Natural killer cell (primary cell): Measurements from ENCODE around the gene SLC2A11. TPM values are rescaled to one million over a fixed set of nuclear protein-coding genes. Genes with fewer than 3 reads are reported as not detected.

ENCODE experiments used
- ATAC-seq, 3 donors: fragments of 150-1000 bp in 2 of 3; fragments of 200-7000 bp in 1 of 3; cut with Tn5 transposase; 1 replicate in 1 of 3; 2 replicates in 2 of 3; pipeline ENCODE4 v1.10.0; 2021; ENCODE audit warnings: mild to moderate bottlenecking in 2 of 3, moderate library complexity in 2 of 3
- DNase-seq, 2 donors: peaks; one replicate each; pipeline versions ENCODE4 v3.0.0 to v3.0.0-alpha.2; 2013 to 2021; ENCODE audit warnings: mixed read lengths in 1 of 2
- H3K27ac ChIP-seq: one replicate; pipeline ENCODE4 v1.5.1; 2013; ENCODE audit warnings: mild to moderate bottlenecking, low read length
- H3K27me3 ChIP-seq: one replicate; pipeline ENCODE4 v1.6.1; 2013; ENCODE audit warnings: low read length; ENCODE audit not compliant: control insufficient read depth, insufficient read depth
- H3K36me3 ChIP-seq: one replicate; pipeline ENCODE4 v1.6.1; 2013; ENCODE audit warnings: low read length; ENCODE audit not compliant: control insufficient read depth, insufficient read depth
- H3K4me1 ChIP-seq: one replicate; pipeline ENCODE4 v1.6.1; 2013; ENCODE audit warnings: low read length; ENCODE audit not compliant: control insufficient read depth, insufficient read depth
- H3K4me3 ChIP-seq: one replicate; pipeline ENCODE4 v1.5.1; 2013; ENCODE audit warnings: low read length
- H3K9me3 ChIP-seq: one replicate; pipeline ENCODE4 v1.6.1; 2013; ENCODE audit warnings: low read length; ENCODE audit not compliant: control insufficient read depth, insufficient read depth
- H3K27ac Mint-ChIP-seq, 2 donors: one replicate each; pipeline ENCODE4 v1.8.0; 2022; ENCODE audit warnings: mild to moderate bottlenecking in 2 of 2, mixed read lengths in 2 of 2, moderate library complexity in 1 of 2
- H3K27me3 Mint-ChIP-seq, 2 donors: one replicate each; pipeline ENCODE4 v1.8.0; 2022; ENCODE audit warnings: low read depth in 2 of 2, mixed read lengths in 2 of 2
- H3K36me3 Mint-ChIP-seq: one replicate; pipeline ENCODE4 v1.8.0; 2022; ENCODE audit warnings: mixed read lengths
- H3K4me1 Mint-ChIP-seq, 2 donors: one replicate each; pipeline ENCODE4 v1.8.0; 2022; ENCODE audit warnings: mixed read lengths in 2 of 2
- H3K4me3 Mint-ChIP-seq: one replicate; pipeline ENCODE4 v1.8.0; 2022; ENCODE audit warnings: mild to moderate bottlenecking, moderate library complexity, mixed read lengths
- H3K9me3 Mint-ChIP-seq, 2 donors: one replicate each; pipeline ENCODE4 v1.8.0; 2022; ENCODE audit warnings: mixed read lengths in 2 of 2
- WGBS: methylation state at CpG from one replicate; pipeline ENCODE4 v1.1.7; 2013; ENCODE audit warnings: missing lambda C conversion rate; ENCODE audit not compliant: insufficient coverage; 5-methylcytosine and 5-hydroxymethylcytosine counted together
- intact Hi-C: fragments of 100-400 bp; cut with micrococcal nuclease; formaldehyde crosslinking; loops from one replicate; pipeline ENCODE4 v1.14.2; 2022
- total RNA-seq, 4 donors: library from RNA; stranded (reverse); fragments of 120-200 nt in 1 of 4; gene quantifications; one replicate each; pipeline versions ENCODE4 v1.2.3 to v1.2.4, GENCODE V29; 2013 to 2022
- TF ChIP-seq, protein P1 (sequence below): fragments of 200-600 bp; IDR thresholded peaks from one replicate; pipeline ENCODE4 v1.8.0; 2022; ENCODE audit warnings: antibody characterized with exemption

Gene SLC2A11
- 10 to 100 TPM in 2 of 3 donors, 1 to 10 TPM in 1; 9.2 to 14.1 (median 11.8) TPM for total RNA-seq
- total RNA-seq (2013), result 15.5 TPM

- Histone ChIP-seq H3K4me1 (peaks cover 22% of the 10 kb centered on the region), H3K27ac (peak within 1 kb of the TSS; percentile 84), H3K27me3 (no peaks in the 10 kb centered on the region), H3K4me3 (peak within 1 kb of the TSS; percentile 77), H3K36me3 (no peaks in the 10 kb centered on the region), H3K9me3 (no peaks in the 10 kb centered on the region)
- DNase-seq, result peak; percentile 89 to 98
- WGBS, result 1% methylated on average over 60 of the region's 60 CpGs
- H3K9me3 Mint-ChIP-seq, result no peaks in the 10 kb centered on the region
- H3K4me3 Mint-ChIP-seq, result peak within 1 kb of the TSS; percentile 94
- H3K27me3 Mint-ChIP-seq, result no peaks in the 10 kb centered on the region
- H3K4me1 Mint-ChIP-seq, result peaks cover 21 to 23% of the 10 kb centered on the region in 2 donors
- intact Hi-C loops, result loop anchor here (10.0 kb wide), 1 partner anchor 903 kb away; no protein-coding TSS in a partner anchor
- peak within 1 kb of the TSS; percentile 87 to 93 for H3K27ac Mint-ChIP-seq
- ATAC-seq, result peak; percentile 94 to 98 (median 96)
- H3K36me3 Mint-ChIP-seq, result no peaks in the 10 kb centered on the region
- TF ChIP-seq, protein P1, sequence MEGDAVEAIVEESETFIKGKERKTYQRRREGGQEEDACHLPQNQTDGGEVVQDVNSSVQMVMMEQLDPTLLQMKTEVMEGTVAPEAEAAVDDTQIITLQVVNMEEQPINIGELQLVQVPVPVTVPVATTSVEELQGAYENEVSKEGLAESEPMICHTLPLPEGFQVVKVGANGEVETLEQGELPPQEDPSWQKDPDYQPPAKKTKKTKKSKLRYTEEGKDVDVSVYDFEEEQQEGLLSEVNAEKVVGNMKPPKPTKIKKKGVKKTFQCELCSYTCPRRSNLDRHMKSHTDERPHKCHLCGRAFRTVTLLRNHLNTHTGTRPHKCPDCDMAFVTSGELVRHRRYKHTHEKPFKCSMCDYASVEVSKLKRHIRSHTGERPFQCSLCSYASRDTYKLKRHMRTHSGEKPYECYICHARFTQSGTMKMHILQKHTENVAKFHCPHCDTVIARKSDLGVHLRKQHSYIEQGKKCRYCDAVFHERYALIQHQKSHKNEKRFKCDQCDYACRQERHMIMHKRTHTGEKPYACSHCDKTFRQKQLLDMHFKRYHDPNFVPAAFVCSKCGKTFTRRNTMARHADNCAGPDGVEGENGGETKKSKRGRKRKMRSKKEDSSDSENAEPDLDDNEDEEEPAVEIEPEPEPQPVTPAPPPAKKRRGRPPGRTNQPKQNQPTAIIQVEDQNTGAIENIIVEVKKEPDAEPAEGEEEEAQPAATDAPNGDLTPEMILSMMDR, result no peak
Measured at GRCh38 chr22:23857606-23858483, at the start of gene SLC2A11. TSS of gene SLC2A11 (plus strand) at chr22:23857875. CDS start at chr22:23858000, 125 bp downstream.

DNA sequence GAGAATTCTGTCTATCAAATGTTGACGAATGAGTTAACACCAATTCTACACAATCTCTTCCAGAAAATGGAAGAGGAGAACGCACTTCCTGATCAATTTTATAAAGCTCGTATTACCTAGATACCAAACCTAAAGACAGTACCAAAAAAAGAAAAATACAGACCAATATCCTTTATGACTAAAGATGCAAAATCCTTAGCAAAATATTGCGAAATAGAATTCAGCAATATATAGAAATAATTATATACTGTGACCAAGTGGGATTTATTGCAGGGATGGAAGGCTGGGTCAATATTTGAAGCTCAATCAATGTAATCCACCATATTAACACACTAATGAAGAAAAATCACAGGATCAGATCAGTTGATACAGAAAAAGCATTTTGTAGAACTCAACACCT is 45.3 kb upstream of the SLC2A11 start:
- Histone ChIP-seq H3K9me3 (no peaks in the 10 kb centered on the region), H3K4me3 (no peak overlapping the region), H3K27me3 (no peaks in the 10 kb centered on the region), H3K27ac (no peak overlapping the region), H3K4me1 (no peaks in the 10 kb centered on the region), H3K36me3 (peaks cover 27% of the 10 kb centered on the region)
- Mint-ChIP-seq H3K4me3 (no peak overlapping the region), H3K27me3 (no peaks in the 10 kb centered on the region), H3K9me3 (no peaks in the 10 kb centered on the region), H3K27ac (no peak overlapping the region), H3K4me1 (no peaks in the 10 kb centered on the region), H3K36me3 (no peaks in the 10 kb centered on the region)
- DNase-seq, result no peak
- intact Hi-C loops, result no loop called here
- 98% methylated on average over 3 of the region's 4 CpGs for WGBS
- TF ChIP-seq, protein P1, result no peak
- ATAC-seq, result no peak

GRCh38 chr22:23815541-23816155 is 42.0 kb upstream of the SLC2A11 start:
- WGBS, result 93% methylated on average over 10 of the region's 10 CpGs
- Mint-ChIP-seq H3K27ac (no peak overlapping the region), H3K36me3 (no peaks in the 10 kb centered on the region), H3K27me3 (no peaks in the 10 kb centered on the region), H3K4me1 (no peaks in the 10 kb centered on the region), H3K4me3 (no peak overlapping the region), H3K9me3 (no peaks in the 10 kb centered on the region)
- H3K4me3 ChIP-seq, result no peak overlapping the region
- no peak for ATAC-seq
- no peaks in the 10 kb centered on the region for H3K9me3 ChIP-seq
- peaks cover 4% of the 10 kb centered on the region for H3K4me1 ChIP-seq
- no peak for DNase-seq
- TF ChIP-seq, protein P1, result no peak
- no peaks in the 10 kb centered on the region for H3K27me3 ChIP-seq
- peaks cover 44% of the 10 kb centered on the region for H3K36me3 ChIP-seq
- intact Hi-C loops, result no loop called here
- no peak overlapping the region for H3K27ac ChIP-seq
